GM18520 (cell line): Measurements from ENCODE around the gene RAD51B.
"Not testable (repeated sequence)": the region's sequence is repeated elsewhere in the genome, so short reads cannot be mapped to it uniquely, and the experiment has no call there.

Source experiments
- ATAC-seq: cut with Tn5 transposase; IDR thresholded peaks from one replicate; pipeline ENCODE4 v1.9.1; 2021; ENCODE audit not compliant: unreplicated experiment

Gene RAD51B

DNA sequence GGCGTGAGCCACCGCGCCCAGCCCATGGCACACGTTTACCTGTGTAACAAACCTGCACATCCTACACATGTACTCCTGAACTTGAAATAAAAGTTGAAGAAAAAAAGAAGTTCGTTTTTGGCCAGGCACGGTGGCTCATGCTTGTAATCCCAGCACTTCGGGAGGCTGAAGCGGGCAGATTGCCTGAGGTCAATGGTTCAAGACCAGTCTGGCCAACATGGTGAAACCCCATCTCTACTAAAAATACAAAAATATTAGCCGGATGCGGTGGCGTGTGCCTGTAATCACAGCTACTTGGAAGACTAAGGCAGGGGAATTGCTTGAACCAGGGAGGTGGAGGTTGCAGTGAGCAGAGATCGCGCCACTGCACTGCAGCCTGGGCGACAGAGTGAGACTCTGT is 879.2 kb downstream of the RAD51B start:
- ATAC-seq = not testable (repeated sequence)

DNA sequence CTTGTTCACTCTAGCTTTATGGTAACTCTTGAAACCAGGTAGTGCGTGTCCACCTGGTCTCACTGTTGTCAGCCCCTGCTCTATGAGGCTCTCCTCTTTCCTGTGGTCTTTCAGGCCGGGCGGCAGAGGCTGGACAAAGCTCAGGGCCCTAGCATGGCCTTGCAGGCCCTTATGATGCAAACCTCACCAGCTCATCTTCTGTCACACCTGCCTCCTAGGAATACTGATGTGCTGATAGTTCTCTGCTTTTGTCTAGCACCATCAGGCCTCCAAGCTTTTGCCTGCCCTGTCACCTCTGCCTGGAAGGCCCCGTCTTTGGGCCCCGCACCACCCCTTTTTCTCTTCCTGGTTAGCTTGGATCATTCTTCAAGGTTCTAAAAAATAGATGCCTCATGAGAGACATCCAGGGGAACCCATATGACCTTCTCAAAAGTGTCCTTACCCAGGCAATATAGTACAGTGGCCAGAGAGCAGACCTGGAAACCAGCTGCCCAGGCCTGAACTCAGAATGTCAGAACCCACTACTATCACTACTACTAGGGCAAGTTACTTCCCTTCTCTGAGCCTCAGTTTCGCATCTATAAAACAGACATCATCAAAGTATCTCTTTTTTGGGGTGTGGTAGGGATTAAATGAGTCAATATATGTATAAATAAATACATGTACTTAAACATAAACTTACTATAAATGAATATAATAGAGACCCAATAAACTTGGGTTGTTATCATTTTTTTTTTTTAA is 881.6 kb downstream of the RAD51B start:
- no peak for ATAC-seq

- no peak for ATAC-seq
These were observed 882.6 kb downstream of the RAD51B start for GRCh38 chr14:68702135-68702534.

- no peak for ATAC-seq
These were observed 883.0 kb downstream of the RAD51B start for GRCh38 chr14:68702578-68702977.

DNA sequence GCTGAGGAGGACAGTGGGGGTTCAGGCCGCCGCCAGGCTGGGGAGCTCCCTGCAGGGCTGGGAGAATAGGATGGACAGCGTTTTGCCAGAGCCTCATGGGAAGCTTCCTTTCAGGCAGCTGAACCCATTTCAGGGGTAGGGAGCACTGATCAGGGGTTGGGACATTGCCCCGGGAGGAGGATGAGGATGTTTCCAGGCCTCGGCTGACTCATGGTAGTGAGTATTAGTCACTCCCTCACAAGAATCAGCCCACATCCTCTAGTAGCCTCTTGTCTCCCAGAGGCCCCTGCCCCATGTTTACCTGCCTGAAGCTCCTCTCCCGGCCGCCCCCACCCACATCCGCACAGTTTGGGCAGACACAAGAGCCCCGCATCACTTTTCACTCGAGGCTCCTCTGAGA is 883.5 kb downstream of the RAD51B start:
- ATAC-seq = no peak

DNA sequence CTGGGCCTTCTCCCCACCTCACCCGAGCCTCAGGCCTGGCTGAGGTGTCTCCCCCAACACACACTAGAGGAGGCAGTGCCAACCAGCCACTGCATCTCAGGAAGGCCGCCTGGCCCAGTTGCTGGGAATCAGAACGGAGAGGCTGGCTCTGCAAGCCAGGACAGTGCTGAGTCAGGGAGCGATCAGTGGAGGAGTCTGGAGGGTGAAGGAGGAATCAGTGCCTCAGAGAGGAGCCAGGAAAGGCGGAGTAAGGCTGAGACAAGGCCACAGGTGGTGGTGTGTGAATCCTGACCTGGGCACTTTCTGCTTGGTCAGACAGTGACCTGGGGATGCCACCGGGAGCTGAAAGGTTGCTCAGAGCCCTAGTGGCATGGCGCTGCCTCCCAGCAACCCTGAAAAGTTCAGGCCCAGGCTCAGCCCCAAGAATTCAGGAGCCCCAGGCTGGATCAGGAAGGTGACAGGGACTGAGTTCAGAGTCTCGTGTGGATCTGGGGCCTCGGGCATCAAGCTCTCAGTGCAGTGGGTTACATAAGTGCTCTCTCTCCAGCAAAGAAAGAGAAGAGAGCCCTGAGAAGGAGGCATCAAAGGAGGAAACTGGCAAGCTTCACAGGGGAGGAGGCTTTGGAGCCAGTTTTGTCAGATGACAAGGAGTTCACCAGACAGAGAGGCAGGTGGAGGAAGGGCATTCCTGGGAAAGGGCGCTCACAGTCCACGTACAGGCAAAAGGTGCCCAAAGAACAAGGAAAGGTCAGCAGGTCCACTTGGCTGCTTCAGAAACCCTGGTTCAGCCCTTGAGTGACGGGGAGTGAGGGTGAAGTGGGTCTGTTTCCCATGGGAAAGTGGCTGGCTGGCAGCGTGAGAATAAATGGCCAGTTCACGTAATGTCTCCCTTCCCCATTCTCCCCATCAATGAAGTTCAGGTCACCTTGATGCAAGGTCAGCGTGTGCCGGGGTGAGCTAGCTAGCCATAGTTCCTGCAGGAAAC is 885.4 kb downstream of the RAD51B start:
- no peak for ATAC-seq

DNA sequence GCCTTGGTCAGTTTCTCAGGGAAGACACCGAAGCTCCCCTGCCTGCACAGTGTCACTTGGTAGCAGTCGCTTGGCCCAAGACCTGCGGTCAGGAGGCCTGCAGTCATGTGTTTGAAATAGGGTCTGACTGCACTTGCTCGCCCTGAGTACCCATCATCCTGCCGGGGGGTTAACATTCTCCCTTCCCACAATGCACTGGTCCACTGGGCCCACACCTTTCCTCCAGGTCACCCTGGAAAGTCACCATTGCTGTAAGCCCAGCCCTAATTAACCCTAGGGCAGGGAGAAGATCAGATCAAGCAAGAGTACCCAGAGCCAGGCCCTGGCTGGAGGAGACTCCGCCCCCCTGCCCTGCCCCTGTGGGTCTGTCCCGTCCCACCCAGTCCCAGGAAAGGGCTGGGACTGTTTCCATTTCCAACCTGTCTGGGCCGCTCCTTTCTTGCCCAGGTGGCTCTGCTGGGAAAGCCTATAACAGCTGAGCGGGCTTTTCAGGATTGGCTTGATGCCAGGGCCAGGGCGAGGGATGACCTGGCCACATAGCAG is 886.2 kb downstream of the RAD51B start:
- no peak for ATAC-seq

DNA sequence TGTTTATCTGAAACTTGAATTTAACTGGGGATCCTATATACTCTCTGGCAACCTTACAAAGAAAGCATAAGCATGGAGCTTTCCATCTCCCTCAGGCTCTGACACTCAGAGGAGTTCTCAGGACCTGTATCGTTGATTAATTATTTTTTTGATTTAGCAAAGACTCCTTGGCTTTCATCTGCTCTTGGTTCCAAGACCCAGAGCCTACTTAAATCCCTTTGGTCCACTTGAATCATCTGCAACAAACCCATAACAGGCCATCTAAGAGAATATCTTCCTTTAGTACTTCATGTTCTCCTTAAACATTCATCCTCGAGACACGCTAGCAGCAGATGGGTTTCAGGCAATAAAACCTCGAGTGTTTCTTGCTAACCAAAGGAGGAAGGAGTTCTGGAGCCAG is 887.9 kb downstream of the RAD51B start:
- ATAC-seq = no peak

DNA sequence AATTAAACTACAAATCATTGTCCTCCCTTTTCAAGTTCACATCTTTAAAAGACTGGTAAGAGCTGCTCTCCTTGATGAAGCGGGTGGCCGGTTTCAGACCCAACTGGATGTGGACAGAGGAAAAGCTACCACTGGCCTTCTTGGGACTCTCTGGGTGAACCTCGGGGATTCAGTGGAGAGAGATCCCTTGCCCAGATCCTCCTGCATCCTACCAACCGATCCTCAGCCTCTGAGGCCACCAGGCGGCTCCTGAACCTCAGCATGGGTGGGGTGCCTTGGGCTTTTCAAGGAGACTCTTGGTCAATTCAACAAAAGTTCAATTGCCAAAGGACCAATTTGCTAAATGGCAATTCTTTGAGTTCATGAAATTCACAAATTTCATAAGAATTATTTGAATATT is 888.8 kb downstream of the RAD51B start:
- ATAC-seq = no peak

GRCh38 chr14:68709007-68709406 is 889.4 kb downstream of the RAD51B start:
- no peak for ATAC-seq

DNA sequence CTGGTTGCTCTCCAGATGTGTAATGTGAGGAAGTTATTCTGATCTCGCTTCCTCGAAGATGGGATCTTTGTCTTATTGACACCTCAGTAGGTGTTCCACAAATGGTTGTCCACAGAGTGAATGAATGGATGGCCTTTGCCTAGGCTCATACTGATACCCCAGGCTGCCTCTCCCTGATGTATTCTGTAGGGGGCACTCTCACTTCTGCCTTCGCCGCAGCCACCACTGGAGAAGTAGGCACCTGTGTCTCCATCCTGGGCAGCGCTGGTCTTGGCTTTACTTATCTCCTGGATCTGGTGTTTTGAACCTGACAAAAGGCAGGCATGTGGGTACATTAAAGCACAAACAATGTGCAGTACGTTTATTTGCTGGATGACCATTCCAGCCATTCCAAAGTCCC is 891.2 kb downstream of the RAD51B start:
- no peak for ATAC-seq

DNA sequence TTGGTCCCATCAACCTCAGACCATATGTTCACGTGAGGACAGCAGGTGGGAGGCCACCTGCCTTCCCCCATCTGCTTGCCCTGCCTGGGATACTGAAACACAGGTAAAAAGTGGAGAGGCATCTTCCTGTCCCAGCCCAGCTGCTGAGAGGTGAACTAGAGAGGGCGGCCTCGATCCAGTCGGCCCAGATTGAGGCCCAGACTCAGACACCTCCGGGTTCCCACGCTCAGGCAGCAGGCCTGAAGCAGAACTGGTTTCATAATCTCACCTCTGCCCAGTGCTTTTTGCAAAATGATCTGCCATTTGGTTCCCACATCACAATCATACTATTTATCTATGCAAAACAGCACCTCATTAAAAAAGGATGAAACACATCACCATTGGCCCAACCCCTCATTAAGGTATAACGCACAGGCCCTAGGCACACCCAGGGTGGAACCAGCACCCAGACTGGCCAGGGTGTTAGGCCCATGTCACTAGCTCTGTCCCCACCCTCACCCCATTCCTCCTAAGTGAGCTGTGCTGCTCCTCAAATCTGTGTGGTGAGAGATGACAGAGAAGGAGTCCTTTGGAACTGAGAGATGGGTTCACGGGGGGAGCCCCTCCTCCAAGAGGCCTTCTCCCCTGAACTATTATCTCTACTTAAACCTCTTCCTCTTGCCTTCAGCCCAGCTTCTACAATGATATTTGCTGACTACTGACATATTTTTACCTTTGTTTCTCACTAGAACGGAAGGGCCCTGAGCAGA is 892.2 kb downstream of the RAD51B start:
- no peak for ATAC-seq

DNA sequence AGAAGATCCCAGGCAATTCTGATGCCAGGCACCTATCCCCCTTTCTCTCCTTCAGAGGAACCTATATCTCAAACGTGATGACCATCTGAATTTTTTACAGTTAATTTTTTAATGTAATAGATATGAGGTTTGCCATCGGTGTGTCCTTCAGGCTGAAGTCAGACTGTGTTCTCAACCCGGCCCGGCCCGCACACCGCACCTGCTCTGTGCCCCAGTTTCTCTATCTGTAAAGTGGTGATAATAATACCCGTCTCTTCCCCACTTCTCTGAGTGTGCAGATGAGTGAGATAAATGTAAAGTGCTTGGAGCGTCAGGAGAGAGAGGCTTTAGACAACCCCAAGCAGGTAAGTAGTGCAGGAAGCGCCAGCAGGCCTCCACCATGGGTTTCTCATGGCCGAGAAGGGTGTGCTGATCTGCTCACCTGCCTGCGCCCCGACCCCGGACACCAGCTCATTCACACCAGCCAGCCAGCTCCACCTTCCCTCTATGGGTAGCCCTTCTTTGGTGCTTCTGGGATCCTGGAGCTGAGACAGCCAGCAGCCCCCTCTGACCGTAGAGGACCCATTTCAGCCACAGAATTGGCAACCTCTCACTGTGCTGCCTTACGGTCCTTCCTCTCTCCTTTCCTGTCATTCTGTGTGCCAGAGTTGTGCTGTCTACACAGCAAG is 893.3 kb downstream of the RAD51B start:
- ATAC-seq = no peak

DNA sequence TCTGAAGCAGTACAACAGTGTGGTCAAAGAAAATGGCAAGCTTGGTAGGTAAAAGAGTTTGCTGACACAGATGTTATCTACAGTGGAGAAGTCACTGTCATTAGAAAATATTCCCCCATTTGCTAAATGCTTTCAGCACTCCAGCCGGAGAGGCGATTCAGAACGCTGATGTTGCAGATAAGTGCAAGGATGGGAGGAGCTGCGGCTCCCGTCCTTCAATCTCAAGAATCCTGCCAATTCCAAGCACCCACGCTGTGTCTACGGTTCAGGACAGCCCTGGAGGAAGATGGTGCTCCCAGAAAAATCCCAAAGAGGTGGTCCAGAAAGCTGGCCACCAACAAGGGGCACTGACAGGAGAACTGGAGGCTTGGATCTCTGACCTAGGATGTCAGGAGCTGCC is 894.2 kb downstream of the RAD51B start:
- ATAC-seq = no peak

DNA sequence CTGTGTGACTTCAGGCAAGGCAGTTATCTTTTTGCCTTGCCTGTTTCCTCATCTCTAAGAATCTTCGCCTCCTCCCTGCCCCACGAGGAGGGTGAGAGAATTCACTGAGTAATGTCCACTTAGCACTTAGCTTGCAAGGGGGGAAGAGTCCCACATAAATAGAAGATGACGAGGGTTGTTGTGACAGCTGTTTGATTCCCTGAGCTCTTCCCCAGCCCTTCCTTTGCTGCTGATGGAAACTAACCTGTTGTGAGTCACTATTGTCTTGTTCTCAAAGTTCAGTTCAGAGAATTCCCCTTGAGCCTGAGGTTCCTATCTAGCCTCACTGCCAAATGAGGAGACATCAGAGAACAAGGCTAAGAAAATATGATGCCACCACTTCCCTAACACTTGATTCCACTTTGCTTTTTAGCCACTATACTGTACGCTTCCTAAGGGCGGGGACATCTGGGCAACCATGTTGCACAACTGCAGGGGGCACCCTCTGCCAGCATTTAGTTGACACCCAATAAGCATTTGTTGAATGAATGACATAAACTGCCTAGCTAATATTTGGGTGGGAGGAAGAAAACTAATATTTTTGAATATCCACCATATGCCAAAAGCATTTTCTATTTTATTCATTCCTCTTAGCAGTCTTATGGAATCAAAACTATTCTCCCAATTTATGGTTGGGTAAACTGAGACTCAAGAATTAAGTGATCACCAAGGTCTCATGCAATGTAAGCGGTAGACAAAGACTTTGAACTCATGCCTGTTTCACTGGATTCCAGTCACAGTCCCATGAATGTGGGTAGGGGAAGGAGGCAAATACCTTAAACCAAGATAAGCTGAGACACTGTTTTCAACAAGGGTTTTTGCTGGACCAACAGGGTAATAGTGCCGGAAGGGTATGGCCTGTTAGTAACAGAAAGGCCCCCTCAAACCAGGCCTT is 895.7 kb downstream of the RAD51B start:
- ATAC-seq = no peak

DNA sequence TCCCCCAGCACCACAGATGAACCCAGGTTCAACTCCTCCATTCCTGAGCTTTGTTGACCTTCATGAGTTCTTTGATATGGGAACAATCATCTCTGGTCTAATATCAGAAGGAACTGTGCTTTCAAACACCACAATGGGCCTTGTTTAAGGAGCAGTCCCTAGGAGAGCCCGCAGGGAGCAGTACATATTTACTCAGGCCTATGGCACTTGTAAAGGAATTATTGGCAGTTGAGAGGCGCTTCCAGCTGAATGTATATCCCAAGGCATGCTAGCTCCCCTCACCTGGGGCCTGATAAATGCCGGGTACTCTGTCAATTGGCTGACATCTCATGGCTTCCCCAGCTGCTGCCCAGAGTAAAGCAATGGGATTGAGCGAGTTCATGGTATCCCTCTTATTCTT is 897.1 kb downstream of the RAD51B start:
- ATAC-seq = no peak

DNA sequence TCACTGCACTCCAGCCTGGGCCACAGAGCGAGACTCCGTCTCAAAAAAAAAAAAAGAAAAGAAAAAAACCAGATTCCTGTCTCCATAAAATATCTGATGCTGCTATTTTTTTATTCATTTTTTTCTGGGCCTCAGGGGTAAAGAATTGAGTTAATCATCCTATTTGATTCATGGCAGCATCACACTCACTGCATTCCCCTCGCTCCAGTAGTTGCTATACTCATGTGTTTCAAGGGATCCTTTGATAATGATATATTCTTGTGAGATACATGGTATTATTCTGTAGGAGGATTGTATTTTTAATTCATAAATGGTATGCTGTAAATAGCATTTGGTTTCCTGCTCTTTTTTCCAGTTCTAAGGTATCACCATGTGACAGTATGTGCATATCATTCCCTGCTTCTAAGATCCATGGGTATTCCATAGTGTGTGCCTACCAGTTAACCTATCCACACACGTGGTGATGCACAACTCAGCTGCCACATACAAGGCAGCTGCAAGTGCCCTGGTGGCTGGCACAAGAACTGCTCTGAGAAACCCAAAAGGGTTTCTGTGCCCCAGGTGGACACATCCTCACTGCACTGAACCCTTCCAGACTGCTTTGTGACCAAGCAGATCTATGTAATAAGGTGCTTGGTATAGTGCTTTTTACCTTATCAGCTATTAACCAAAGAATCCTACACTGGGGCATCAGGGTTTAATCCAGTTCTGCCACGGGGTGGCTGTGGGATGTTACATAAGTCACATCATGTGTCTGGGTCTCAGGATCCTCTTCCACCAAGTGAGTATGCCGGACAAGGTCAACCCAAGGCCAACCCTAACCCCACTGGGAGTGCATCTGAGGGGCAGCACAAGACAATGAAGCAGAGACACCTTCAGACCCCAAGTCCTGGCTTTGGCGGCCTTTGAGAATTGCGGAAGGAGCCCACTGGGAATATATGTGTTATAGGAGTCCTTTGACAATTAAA is 898.7 kb downstream of the RAD51B start:
- no peak for ATAC-seq

- no peak for ATAC-seq
These were observed 900.2 kb downstream of the RAD51B start for GRCh38 chr14:68719634-68720384.
